GM21717 (cell line): ENCODE results near the gene SLC4A1AP.
"Not testable (repeated sequence)": the region's sequence is repeated elsewhere in the genome, so short reads cannot be mapped to it uniquely, and the experiment has no call there.

Experiments
- ATAC-seq: cut with Tn5 transposase; IDR thresholded peaks from one replicate; pipeline ENCODE4 v1.9.1; 2021; ENCODE audit warnings: mild to moderate bottlenecking, moderate library complexity; ENCODE audit not compliant: unreplicated experiment

SLC4A1AP gene

GRCh38 chr2:27663285-27664153 is at the start of gene SLC4A1AP, which contains the start of gene SUPT7L:
Gene SLC4A1AP (plus strand): TSS chr2:27663889. CDS start chr2:27663915, 26 bp downstream.
Gene SUPT7L (minus strand): TSS chr2:27663614. CDS start chr2:27662192, 1,422 bp downstream.
- peak; percentile 59 for ATAC-seq

GRCh38 chr2:27613985-27614384 is 49.7 kb upstream of the SLC4A1AP start:
- no peak for ATAC-seq

GRCh38 chr2:27615316-27615715 is 48.4 kb upstream of the SLC4A1AP start:
- ATAC-seq: no peak

- no peak for ATAC-seq
These were observed 42.2 kb upstream of the SLC4A1AP start for GRCh38 chr2:27621524-27621923.

- ATAC-seq: no peak
These were observed 40.7 kb upstream of the SLC4A1AP start for GRCh38 chr2:27622921-27623384.

GRCh38 chr2:27624943-27625342 is 38.7 kb upstream of the SLC4A1AP start:
- no peak for ATAC-seq

- not testable (repeated sequence) for ATAC-seq
These were observed 37.4 kb upstream of the SLC4A1AP start for GRCh38 chr2:27626323-27626722.

GRCh38 chr2:27626921-27627320 is 36.8 kb upstream of the SLC4A1AP start:
- ATAC-seq: not testable (repeated sequence)

- ATAC-seq: peak; percentile 20
These were observed 35.5 kb upstream of the SLC4A1AP start for GRCh38 chr2:27627963-27628766.

- peak; percentile 95 for ATAC-seq
These were observed 34.7 kb upstream of the SLC4A1AP start, which contains the start of the genes CCDC121 and GPN1 for GRCh38 chr2:27628767-27629709. Gene CCDC121 (minus strand): TSS chr2:27629012. CDS start chr2:27627799, 1,213 bp downstream. Gene GPN1 (plus strand): TSS chr2:27629050. CDS start chr2:27629059, 9 bp downstream.

- ATAC-seq: not testable (repeated sequence)
These were observed 33.4 kb upstream of the SLC4A1AP start for GRCh38 chr2:27630257-27630656.

- ATAC-seq: no peak
These were observed 29.4 kb upstream of the SLC4A1AP start for GRCh38 chr2:27634291-27634690.

GRCh38 chr2:27636766-27637165 is 26.9 kb upstream of the SLC4A1AP start:
- no peak for ATAC-seq

GRCh38 chr2:27638037-27638637 is 25.6 kb upstream of the SLC4A1AP start:
- ATAC-seq: no peak

- ATAC-seq: no peak
These were observed 25.0 kb upstream of the SLC4A1AP start for GRCh38 chr2:27638709-27639108.

GRCh38 chr2:27640722-27641245 is 22.9 kb upstream of the SLC4A1AP start:
- no peak for ATAC-seq

- ATAC-seq: no peak
These were observed 18.5 kb upstream of the SLC4A1AP start for GRCh38 chr2:27645197-27645596.

GRCh38 chr2:27647289-27647688 is 16.4 kb upstream of the SLC4A1AP start:
- ATAC-seq: no peak

- no peak for ATAC-seq
These were observed 16.0 kb upstream of the SLC4A1AP start for GRCh38 chr2:27647737-27648136.

GRCh38 chr2:27651056-27651455 is 12.6 kb upstream of the SLC4A1AP start:
- ATAC-seq: no peak
